Liver (tissue), 3 donors: ENCODE results near the gene DCUN1D2.

Experiments used
- CTCF ChIP-seq: fragments of 150-350 bp; IDR thresholded peaks from 2 replicates; pipeline ENCODE4 v1.5.1; 2017; ENCODE audit warnings: improper control_type of control experiment, low read depth, low read length; ENCODE audit not compliant: missing input control
- FOXA1 ChIP-seq: IDR thresholded peaks from 2 replicates; pipeline ENCODE4 v1.6.1; 2016; ENCODE audit warnings: antibody characterized with exemption
- RXRA ChIP-seq, 2 donors: IDR thresholded peaks; 2 replicates each; pipeline ENCODE4 v1.6.1; 2017 to 2018; ENCODE audit warnings: antibody characterized with exemption in 2 of 2, mild to moderate bottlenecking in 1 of 2
- TAF1 ChIP-seq: conservative IDR thresholded peaks from 2 replicates; pipeline ENCODE4 v1.6.1; 2016; ENCODE audit warnings: antibody characterized with exemption, mild to moderate bottlenecking
- donor health status: healthy.
- donor health status: healthy.

- TF ChIP-seq CTCF (no peak), TAF1 (no peak), RXRA (IDR thresholded peaks at IDR 0.05) (no peak), FOXA1 (no peak)
Measured at GRCh38 chr13:113466383-113466782, 24.1 kb downstream of the DCUN1D2 start.
